Activated CD8-positive, alpha-beta memory T cell treated with anti-CD3 and anti-CD28 coated beads for 1 hour (primary cell): ENCODE data around the gene POU6F2.
"Not testable (repeated sequence)": the region's sequence is repeated elsewhere in the genome, so short reads cannot be mapped to it uniquely, and the experiment has no call there.

Experiments
- DNase-seq, 2 donors: peaks; one replicate each; pipeline ENCODE4 v3.0.0-alpha.2; 2020; ENCODE audit warnings: low read depth in 1 of 2; ENCODE audit errors: extremely low read depth in 1 of 2

The POU6F2 gene

DNA sequence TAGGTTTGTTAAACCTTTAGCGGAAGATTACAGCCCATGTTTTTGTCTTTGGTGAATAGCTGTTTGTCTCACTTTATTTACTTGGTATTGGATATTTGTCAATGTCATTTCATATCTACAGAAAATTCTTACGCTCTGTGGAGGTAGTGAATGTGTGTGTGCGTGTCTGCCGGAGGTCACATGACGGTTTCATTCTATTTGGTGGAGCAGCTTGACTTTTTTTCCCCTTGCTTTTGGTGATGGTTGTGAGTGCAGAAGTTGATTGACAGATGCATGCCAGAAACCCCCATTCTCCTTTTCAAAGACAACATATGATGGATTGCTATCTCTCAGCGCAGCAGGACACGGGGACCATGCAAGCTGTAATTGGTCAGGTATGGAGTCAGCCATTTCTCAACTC lies at the start of gene POU6F2:
Gene POU6F2 (plus strand): TSS at position 225 of the 400 bp plus-strand sequence. CDS start 45 bp downstream, at position 270.
- DNase-seq: no peak

- DNase-seq: no peak
Observed at GRCh38 chr7:38928506-38928905, 49.2 kb upstream of the POU6F2 start.

DNA sequence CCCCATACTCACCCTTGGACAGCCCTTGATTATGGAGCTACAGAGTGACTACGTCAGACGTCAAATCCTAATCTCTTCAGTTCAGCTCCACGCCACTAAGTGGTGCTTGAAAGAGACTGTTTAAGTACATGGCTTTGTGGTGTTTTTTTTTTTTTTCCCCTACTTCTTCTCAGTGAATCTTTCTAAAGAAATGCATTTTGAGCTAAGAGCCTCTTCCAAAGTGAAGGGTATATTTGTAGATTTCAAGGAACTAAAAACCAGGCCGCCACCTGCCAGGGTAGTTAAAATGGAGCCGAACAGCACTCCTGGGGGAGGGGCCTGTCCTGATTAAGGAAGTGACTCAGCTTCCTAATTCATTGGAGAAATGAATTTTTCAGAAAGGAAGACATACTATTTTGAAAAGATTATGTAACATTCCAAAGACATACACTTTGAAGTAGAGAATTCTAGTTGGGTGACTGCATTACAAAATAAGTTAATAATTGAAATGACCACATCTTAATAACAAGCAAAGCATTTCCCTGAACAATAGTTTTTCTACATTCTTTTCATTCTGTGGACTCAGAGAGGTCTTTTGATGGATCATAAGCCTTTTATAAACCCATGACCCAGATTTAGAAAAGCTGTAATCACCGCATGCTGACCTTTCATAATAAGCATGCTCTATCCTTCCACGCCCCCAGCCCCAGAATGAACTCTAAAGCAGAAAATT lies 48.1 kb upstream of the POU6F2 start:
- DNase-seq: no peak

DNA sequence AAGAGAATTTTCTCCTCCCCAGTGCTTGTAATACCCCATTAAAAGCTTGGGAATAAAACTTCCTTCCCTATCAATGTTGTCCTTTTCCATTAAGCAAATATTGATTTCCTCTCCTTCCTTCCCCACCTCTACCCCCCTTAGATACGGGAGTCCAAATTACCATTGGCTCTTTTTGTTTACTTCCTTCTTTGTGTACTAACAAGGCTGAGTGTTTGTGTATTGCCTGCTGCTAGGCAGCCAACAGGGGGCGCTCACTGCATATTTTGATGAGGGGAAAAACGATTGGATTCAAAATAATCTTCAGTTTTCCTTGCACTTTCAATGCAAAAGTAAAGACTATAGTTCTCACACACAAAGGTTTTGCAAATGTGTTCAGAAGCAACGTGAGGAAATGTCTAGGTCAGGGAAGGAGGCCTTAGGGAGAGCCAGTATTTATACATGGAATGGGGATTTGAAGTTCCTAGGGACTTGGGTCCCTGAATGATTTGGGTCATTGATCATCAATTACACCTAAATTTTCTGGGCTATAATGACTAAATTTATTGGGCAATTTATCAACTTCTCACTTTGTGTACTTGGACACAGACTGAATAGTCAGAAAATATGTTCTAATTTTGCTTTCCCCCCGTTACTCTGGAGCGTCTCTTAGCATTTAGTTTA lies 45.1 kb upstream of the POU6F2 start:
- DNase-seq: peak in 1 of 2 donors; percentile 27

DNA sequence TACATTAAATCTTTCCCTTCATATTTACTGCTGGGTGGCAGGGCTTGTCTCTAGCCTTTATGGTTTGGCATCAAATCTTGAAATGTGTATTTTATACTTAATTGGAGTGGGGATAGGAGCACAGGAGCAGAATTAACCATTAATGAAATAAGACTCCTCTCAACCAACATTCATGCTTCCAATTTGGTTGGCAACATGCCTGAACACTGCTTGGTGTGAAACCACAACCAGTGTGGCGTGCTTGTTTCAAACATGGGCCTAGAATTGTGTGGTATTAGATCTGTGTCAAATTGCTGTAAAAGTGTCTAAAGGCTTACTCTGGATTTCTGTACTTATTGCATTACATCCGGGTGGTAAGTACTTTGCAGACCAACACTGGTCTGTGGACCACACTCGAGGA lies 43.7 kb upstream of the POU6F2 start:
- DNase-seq: no peak

DNA sequence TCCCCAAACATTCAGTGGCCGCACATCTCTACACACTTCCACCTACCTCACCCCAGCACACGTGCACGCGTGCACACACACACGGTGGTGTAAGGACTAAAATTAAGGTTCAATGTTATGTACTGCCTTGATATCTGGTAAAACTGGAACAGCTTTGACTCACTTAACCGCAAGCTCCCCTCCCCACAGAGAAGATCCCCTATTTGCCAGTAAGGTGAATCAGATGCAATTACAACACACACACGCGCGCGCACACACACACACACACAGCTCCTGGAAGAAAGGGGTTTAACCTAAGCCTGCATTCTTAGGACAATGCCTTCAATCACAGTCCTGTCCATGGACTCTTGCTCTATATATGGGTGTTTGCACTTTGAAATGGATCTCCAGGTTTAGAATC lies 43.2 kb upstream of the POU6F2 start:
- no peak for DNase-seq

GRCh38 chr7:38936641-38937040 lies 41.1 kb upstream of the POU6F2 start:
- no peak for DNase-seq

GRCh38 chr7:38938001-38938485 lies 39.7 kb upstream of the POU6F2 start:
- DNase-seq: no peak

DNA sequence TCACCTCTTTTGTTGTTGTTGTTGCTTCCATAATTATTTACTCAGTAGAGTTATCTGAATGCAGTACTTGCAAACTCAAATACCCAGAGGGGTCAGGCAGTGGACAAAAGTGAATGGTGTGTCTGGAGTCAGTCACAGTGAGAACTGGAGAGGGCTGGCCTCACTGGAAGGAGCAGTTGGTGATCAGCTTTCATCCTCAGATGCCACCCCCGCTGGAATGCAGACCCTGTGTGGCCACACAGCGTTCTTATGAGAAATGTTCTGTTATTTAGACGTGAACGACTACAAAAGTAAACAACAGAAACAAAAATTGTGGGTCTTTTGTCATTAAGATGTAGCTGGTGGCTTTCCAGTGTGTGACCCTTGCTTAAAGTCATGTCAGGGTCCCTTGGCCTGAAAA lies 39.1 kb upstream of the POU6F2 start:
- DNase-seq: no peak

DNA sequence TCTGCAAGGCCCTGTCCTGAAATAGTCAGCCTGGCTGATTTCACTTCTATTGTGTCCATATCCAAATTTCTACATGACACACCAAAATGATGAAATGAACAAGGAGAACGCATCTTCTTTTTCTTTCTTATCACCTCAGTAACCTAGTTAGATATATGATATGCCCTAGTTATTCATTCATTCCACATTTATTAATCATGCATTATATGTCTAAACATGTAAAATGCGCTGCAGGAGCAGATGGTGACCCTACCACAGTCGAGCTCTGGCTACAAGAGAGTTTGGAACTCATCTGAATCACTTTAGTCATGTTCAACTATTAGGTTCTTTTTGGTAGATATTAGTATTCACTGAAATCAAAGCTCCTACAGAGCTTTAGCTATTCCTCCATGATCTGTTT lies 36.9 kb upstream of the POU6F2 start:
- no peak for DNase-seq

GRCh38 chr7:38942431-38943051 lies 35.2 kb upstream of the POU6F2 start:
- no peak for DNase-seq

GRCh38 chr7:38947541-38947940 lies 30.2 kb upstream of the POU6F2 start:
- DNase-seq: not testable (repeated sequence)

DNA sequence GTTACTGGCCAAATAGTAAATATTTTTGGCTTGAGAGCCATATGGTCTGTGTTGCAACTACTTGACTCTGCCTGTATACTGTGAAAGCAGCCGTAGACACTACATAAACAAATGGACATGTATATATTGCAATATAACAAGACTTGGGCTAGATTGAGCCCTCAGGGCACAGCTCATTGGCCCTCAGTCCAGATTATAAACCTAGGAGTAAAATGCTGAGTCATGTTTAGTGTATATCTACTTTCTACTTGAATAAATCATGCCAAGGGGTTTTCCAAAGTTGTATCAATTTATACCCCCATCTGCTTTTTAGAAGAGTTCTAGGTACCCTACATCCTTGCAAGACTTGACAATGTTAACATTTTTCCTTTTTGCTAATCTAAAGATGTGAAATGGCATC lies 27.4 kb upstream of the POU6F2 start:
- DNase-seq: no peak

DNA sequence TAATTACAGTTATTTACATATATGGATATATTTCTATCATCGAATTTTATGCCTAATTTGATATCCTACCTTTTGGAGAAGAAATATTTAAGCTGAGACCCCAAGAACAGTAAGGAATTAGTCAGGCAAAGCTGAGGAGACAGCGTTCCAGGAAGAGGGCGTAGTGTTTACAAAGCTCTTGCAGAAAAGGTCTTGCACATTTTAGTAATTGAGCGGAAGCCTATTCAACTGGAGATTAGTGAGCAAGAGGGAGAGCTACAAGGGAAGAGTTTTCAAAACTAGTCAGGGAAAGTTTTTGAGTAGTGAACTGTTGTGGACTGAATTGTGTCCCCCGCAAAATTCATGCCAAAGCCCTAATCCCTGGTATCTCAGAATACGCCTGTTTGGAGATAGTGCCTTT lies 26.5 kb upstream of the POU6F2 start:
- no peak for DNase-seq

- no peak for DNase-seq
Observed at GRCh38 chr7:38953227-38953626, 24.5 kb upstream of the POU6F2 start.

- no peak for DNase-seq
Observed at GRCh38 chr7:38953971-38954370, 23.7 kb upstream of the POU6F2 start.

GRCh38 chr7:38955892-38956291 lies 21.8 kb upstream of the POU6F2 start:
- no peak for DNase-seq

GRCh38 chr7:38962028-38962427 lies 15.7 kb upstream of the POU6F2 start:
- no peak for DNase-seq

DNA sequence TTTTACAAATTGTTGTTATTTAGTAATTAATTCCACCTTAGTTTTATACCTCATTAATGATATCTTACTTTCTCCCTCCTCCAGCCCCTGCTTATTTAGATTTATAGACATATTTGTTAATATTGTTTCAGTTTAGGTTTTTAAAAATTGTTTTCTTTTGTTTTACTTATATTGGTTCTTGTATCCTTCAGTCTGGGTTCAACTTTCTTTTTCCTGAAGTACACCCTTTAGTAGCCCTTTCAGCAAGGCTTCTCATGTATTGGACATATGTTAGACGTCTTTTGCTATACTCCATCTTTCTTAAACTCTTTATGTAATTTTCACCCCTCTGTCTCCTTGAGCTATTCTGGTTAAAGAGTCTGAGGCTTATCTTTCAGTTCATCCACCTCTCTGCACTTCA lies 12.8 kb upstream of the POU6F2 start:
- no peak for DNase-seq

DNA sequence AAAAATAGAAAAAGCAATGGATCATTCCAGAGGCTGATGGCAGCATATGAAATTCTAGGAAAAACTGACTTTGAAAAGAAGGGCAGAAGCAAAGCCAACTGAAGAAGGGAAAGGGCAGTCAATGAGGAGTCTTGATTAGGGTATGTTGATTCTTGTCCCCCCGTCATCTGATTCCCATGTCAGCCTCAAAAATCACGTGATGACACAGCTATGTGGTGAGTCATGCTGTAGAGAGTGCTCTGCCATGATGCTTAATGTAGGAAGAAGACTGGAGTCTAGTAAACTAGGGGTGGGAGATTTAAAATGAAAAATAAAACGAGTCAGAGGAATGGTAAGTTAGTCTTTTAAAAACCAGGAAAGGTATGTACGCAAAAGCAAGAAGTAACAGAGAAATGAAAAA lies 3.9 kb upstream of the POU6F2 start:
- no peak for DNase-seq

GRCh38 chr7:38975944-38976392 lies 1.7 kb upstream of the POU6F2 start:
- DNase-seq: no peak

DNA sequence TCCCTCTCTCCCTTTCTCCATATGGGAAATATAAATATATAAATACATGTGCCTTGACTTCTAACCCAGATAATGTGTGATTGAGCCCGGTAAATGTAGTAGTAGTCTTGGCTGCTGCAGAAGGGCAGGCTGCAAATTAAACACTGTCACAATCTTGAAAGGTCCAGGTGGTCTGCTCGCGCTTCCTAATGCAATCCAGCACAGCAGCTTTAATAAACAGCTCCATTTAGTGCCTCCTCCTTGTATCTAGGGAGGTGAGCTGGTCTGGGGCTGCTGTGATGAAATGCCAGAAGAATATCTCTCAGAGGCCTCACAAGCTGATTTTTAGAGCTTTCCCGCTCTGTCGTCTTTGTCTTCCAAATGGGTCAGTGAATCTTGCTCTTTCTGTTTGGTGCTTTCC lies 782 bp downstream of the POU6F2 start:
- DNase-seq: no peak
